GM12864 (cell line): ENCODE measurements around the gene KIF13A.

ENCODE experiments used
- DNase-seq: peaks from one replicate; pipeline ENCODE4 v3.0.0-alpha.2; 2011; ENCODE audit warnings: low read depth
- H3K4me3 ChIP-seq: 2 replicates; pipeline ENCODE4 v1.5.1; 2011; ENCODE audit warnings: mild to moderate bottlenecking, low read depth, low read length, control low read depth
- CTCF ChIP-seq: IDR thresholded peaks from 2 replicates; pipeline ENCODE4 v1.5.1; 2011; ENCODE audit warnings: low read depth, mild to moderate bottlenecking, moderate library complexity, low read length, control low read depth, inconsistent platforms; ENCODE audit errors: missing control alignments

KIF13A gene

GRCh38 chr6:17930321-17930993 lies 57.0 kb downstream of the KIF13A start:
- no peak overlapping the region for H3K4me3 ChIP-seq
- no peak for TF ChIP-seq CTCF
- DNase-seq = no peak

- H3K4me3 ChIP-seq = no peak overlapping the region
- TF ChIP-seq CTCF = no peak
- no peak for DNase-seq
These were observed 58.7 kb downstream of the KIF13A start for GRCh38 chr6:17928514-17929430.

- no peak for TF ChIP-seq CTCF
- H3K4me3 ChIP-seq = no peak overlapping the region
- no peak for DNase-seq
These were observed 59.7 kb downstream of the KIF13A start for GRCh38 chr6:17927705-17928104.

- no peak overlapping the region for H3K4me3 ChIP-seq
- no peak for TF ChIP-seq CTCF
- DNase-seq = no peak
These were observed 64.0 kb downstream of the KIF13A start for GRCh38 chr6:17923401-17923863.

- DNase-seq = no peak
- TF ChIP-seq CTCF = no peak
- no peak overlapping the region for H3K4me3 ChIP-seq
These were observed 66.0 kb downstream of the KIF13A start for GRCh38 chr6:17921454-17921853.

- no peak overlapping the region for H3K4me3 ChIP-seq
- no peak for TF ChIP-seq CTCF
- DNase-seq = no peak
These were observed 67.9 kb downstream of the KIF13A start for GRCh38 chr6:17919496-17919895.
